LNCAP (cell line): Measurements from ENCODE around the gene NDUFV1.

Experiments used
- CTCF ChIP-seq: fragments of 450-650 bp; IDR thresholded peaks from 2 replicates; pipeline ENCODE4 v1.5.1; 2017; ENCODE audit warnings: mild to moderate bottlenecking

Gene NDUFV1

GRCh38 chr11:67641338-67642172 lies 34.8 kb downstream of the NDUFV1 start:
- TF ChIP-seq CTCF: no peak

- TF ChIP-seq CTCF: no peak
Measured at GRCh38 chr11:67642173-67643120, 35.7 kb downstream of the NDUFV1 start.

GRCh38 chr11:67644042-67644441 lies 37.3 kb downstream of the NDUFV1 start:
- peak; percentile 39; the same call in 1 of the 2 replicates for TF ChIP-seq CTCF

- TF ChIP-seq CTCF: no peak
Measured at GRCh38 chr11:67644472-67645418, 38.0 kb downstream of the NDUFV1 start.

- no peak for TF ChIP-seq CTCF
Measured at GRCh38 chr11:67645521-67646461, 39.1 kb downstream of the NDUFV1 start.

GRCh38 chr11:67646535-67647336 lies 40.0 kb downstream of the NDUFV1 start:
- TF ChIP-seq CTCF: no peak
